ENCODE measurements around the gene LAMC2.

LAMC2 gene

DNA sequence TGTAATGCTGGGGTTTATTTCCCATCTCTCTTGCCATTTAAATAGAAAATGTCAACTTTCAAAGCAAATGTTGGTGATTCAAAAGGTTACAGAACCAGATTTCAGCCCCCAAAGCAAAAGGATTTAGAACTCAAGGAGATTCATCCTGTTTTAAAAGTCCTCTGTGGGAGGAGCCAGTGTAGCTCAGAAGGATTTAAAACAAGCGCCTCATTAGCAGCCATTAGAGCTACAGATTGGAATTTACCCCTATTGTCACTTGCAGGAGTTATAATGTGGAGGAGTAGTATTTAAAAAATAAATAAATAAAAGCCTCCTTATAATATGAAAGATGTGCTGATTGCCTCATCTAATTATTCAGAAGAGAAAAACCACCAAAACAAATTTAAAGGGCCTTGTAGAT lies 107.8 kb downstream of the LAMC2 start:
- DNase-seq (ENCODE audit: low read depth, low spot score) = no peak
- no peak overlapping the region for H3K4me3 ChIP-seq (ENCODE audit: low read length)
